KOPT-K1 (cell line): Measurements from ENCODE around the gene C2CD4A.

Source experiments
- H3K27ac ChIP-seq: fragments of 200-600 bp; sonication (generic); 2 replicates; pipeline ENCODE4 v1.5.1; 2016; ENCODE audit warnings: antibody characterized with exemption, mild to moderate bottlenecking, low read depth, low read length; ENCODE audit not compliant: poor library complexity, severe bottlenecking
- H3K36me3 ChIP-seq: fragments of 200-600 bp; sonication (generic); 2 replicates; pipeline ENCODE4 v1.5.1; 2017; ENCODE audit warnings: antibody characterized with exemption, mild to moderate bottlenecking, low read length, moderate library complexity; ENCODE audit not compliant: insufficient read depth
- H3K9me3 ChIP-seq: fragments of 200-600 bp; sonication (generic); 2 replicates; pipeline ENCODE4 v1.5.1; 2017; ENCODE audit warnings: antibody characterized with exemption, low read length, mild to moderate bottlenecking; ENCODE audit not compliant: insufficient read depth, poor library complexity, severe bottlenecking

The C2CD4A gene

GRCh38 chr15:62075595-62076277, 9.0 kb downstream of the C2CD4A start:
- Histone ChIP-seq H3K27ac (no peak overlapping the region), H3K36me3 (no peaks in the 10 kb centered on the region), H3K9me3 (no peaks in the 10 kb centered on the region)

GRCh38 chr15:62079594-62079993, 12.8 kb downstream of the C2CD4A start:
- H3K27ac ChIP-seq, result no peak overlapping the region
- H3K36me3 ChIP-seq, result no peaks in the 10 kb centered on the region
- H3K9me3 ChIP-seq, result peaks cover 16% of the 10 kb centered on the region

DNA sequence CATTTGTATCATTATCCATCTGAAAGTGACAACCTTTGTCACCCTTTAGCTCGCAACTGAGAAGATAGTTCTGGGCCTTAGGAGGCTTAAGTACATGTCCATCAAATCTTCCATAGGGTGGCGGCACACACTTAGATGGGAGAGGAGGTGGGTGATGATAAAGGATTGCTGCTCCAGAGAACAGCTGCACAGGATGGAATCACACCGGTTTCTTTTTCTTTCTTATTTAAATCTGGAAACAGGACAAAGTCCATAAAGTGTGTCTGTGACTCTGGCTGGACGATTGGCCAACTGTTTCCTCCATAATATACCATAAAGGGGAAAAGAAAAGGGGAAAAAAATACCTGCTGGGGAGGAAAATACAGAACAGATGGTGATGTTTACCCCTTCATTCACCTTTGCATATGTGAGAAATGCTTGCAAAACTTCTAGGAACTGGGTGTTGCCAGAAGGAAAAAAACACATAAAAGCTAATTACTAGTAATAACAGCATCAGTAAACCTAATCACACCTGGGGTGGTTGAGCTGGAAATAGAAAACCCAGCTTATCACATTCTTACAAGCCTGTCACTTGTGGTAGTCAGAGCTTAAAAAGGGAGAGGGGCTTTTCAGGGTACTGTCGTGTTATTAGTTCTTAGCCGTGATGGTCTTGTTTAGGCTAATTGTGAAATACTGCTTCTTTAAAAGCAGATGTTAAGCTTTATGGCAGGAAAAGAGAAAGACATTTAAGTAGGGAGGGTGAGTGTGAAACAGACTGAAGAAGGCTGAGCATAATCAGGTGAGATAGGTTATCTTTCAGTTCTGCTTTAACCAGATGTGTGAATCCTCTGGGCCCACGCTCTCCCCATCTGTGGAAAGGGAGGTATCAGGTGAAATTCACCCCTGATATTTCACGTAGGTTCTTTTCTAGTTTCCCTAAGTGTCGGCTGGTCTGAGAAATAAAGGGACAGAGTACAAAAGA, 16.7 kb downstream of the C2CD4A start:
- Histone ChIP-seq H3K36me3 (no peaks in the 10 kb centered on the region), H3K27ac (no peak overlapping the region), H3K9me3 (peaks cover 16% of the 10 kb centered on the region)

GRCh38 chr15:62085740-62086139, 19.0 kb downstream of the C2CD4A start:
- H3K9me3 ChIP-seq, result peaks cover 16% of the 10 kb centered on the region
- H3K27ac ChIP-seq, result no peak overlapping the region
- no peaks in the 10 kb centered on the region for H3K36me3 ChIP-seq

GRCh38 chr15:62087671-62088352, 21.0 kb downstream of the C2CD4A start:
- Histone ChIP-seq H3K36me3 (no peaks in the 10 kb centered on the region), H3K9me3 (peaks cover 15% of the 10 kb centered on the region), H3K27ac (no peak overlapping the region)

DNA sequence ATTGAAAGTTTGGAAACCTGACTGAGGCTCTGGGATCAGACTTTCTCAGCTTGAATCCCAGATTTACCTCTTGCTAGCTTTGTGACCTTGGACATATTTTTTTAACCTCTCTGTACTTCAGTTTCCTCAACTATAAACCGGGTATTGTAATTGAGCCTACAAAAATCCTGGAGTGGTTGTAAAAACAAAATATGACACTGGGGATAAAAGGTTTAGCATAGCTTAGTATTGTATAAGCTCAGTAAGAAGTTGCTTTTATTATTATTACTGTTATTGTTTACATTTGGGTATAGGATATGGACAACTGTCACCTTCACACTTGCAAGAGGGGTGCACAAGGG, 21.5 kb downstream of the C2CD4A start:
- H3K27ac ChIP-seq, result no peak overlapping the region
- peaks cover 10% of the 10 kb centered on the region for H3K9me3 ChIP-seq
- no peaks in the 10 kb centered on the region for H3K36me3 ChIP-seq

- no peaks in the 10 kb centered on the region for H3K36me3 ChIP-seq
- H3K27ac ChIP-seq, result no peak overlapping the region
- no peaks in the 10 kb centered on the region for H3K9me3 ChIP-seq
Measured at GRCh38 chr15:62089616-62090015, 22.8 kb downstream of the C2CD4A start.

GRCh38 chr15:62090988-62091387, 24.2 kb downstream of the C2CD4A start:
- no peaks in the 10 kb centered on the region for H3K36me3 ChIP-seq
- no peaks in the 10 kb centered on the region for H3K9me3 ChIP-seq
- no peak overlapping the region for H3K27ac ChIP-seq

GRCh38 chr15:62093809-62094208, 27.0 kb downstream of the C2CD4A start:
- Histone ChIP-seq H3K36me3 (no peaks in the 10 kb centered on the region), H3K27ac (no peak overlapping the region), H3K9me3 (no peaks in the 10 kb centered on the region)

GRCh38 chr15:62094388-62094787, 27.6 kb downstream of the C2CD4A start:
- Histone ChIP-seq H3K9me3 (no peaks in the 10 kb centered on the region), H3K36me3 (no peaks in the 10 kb centered on the region), H3K27ac (no peak overlapping the region)

GRCh38 chr15:62099094-62099601, 32.4 kb downstream of the C2CD4A start:
- Histone ChIP-seq H3K36me3 (no peaks in the 10 kb centered on the region), H3K27ac (no peak overlapping the region), H3K9me3 (no peaks in the 10 kb centered on the region)

GRCh38 chr15:62103431-62103830, 36.7 kb downstream of the C2CD4A start:
- Histone ChIP-seq H3K27ac (no peak overlapping the region), H3K9me3 (no peaks in the 10 kb centered on the region), H3K36me3 (no peaks in the 10 kb centered on the region)

DNA sequence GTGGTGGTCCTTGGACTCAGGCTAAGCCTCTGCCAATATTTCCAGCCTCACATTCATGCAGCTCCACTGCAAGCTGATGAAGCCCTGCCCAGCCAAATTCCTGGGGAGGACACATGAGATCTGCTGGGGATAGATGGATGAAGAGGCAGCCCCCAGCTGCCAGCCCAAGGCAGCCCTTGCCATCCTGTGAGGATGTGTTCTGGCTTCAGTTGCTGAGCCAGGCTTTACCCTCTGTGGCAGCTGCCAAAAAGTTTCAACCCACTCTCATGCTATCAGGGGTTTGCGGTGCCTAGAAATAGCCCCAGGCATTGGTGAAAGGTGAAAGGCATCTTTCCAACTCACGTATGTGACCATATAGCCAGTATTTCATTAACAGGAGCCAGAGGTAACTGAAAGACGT, 37.6 kb downstream of the C2CD4A start:
- H3K27ac ChIP-seq, result no peak overlapping the region
- no peaks in the 10 kb centered on the region for H3K9me3 ChIP-seq
- no peaks in the 10 kb centered on the region for H3K36me3 ChIP-seq

GRCh38 chr15:62104846-62105245, 38.1 kb downstream of the C2CD4A start:
- Histone ChIP-seq H3K36me3 (no peaks in the 10 kb centered on the region), H3K9me3 (no peaks in the 10 kb centered on the region), H3K27ac (no peak overlapping the region)

- no peak overlapping the region for H3K27ac ChIP-seq
- no peaks in the 10 kb centered on the region for H3K9me3 ChIP-seq
- H3K36me3 ChIP-seq, result no peaks in the 10 kb centered on the region
Measured at GRCh38 chr15:62105266-62105665, 38.5 kb downstream of the C2CD4A start.
